Right lobe of liver (tissue), 6 donors: Measurements from ENCODE around the gene FHIT. TPM values are rescaled to one million over a fixed set of nuclear protein-coding genes. Genes with fewer than 3 reads are reported as not detected.

ENCODE experiments used
- ATAC-seq, 4 donors: fragments of 200-7000 bp; cut with Tn5 transposase; one replicate each; pipeline ENCODE4 v1.9.1; 2020; ENCODE audit warnings: mild to moderate bottlenecking in 4 of 4, moderate library complexity in 4 of 4
- DNase-seq, 3 donors: peaks; one replicate each; pipeline ENCODE4 v3.0.0-alpha.2; 2020
- H3K27ac ChIP-seq, 3 donors: fragments of 200-600 bp; one replicate each; pipeline ENCODE4 v1.8.0; 2022
- H3K27me3 ChIP-seq, 2 donors: fragments of 200-600 bp; one replicate each; pipeline ENCODE4 v1.8.0; 2022
- H3K36me3 ChIP-seq, 4 donors: fragments of 200-600 bp; sonication (generic) in 1 of 4; one replicate each; pipeline versions ENCODE4 v1.5.1 to v1.8.0; 2017 to 2022; ENCODE audit warnings: control low read depth in 1 of 4
- H3K4me1 ChIP-seq, 4 donors: fragments of 200-600 bp; sonication (generic) in 1 of 4; one replicate each; pipeline versions ENCODE4 v1.5.1 to v1.8.0; 2017 to 2022; ENCODE audit warnings: control low read depth in 1 of 4
- H3K4me3 ChIP-seq, 3 donors: fragments of 200-600 bp; one replicate each; pipeline ENCODE4 v1.8.0; 2022
- H3K9me3 ChIP-seq, 4 donors: fragments of 200-600 bp; sonication (generic) in 1 of 4; one replicate each; pipeline versions ENCODE4 v1.5.1 to v1.8.0; 2017 to 2022; ENCODE audit warnings: control low read depth in 1 of 4
- CTCF ChIP-seq, 4 donors: fragments of 200-600 bp in 3 of 4; fragments of 450-650 bp in 1 of 4; IDR thresholded peaks; one replicate each; pipeline versions ENCODE4 v1.5.1 to v1.8.0; 2016 to 2022; ENCODE audit warnings: antibody characterized with exemption in 4 of 4, mild to moderate bottlenecking in 2 of 4
- POLR2A ChIP-seq: fragments of 450-650 bp; IDR thresholded peaks from one replicate; pipeline ENCODE4 v1.6.1; 2017; ENCODE audit warnings: antibody characterized with exemption, mild to moderate bottlenecking
- WGBS: methylation state at CpG from one replicate; pipeline ENCODE4 v1.1.6; 2018; ENCODE audit warnings: low coverage, low lambda C conversion rate; ENCODE audit not compliant: insufficient coverage; ENCODE audit errors: missing lambda C conversion rate; 5-methylcytosine and 5-hydroxymethylcytosine counted together
- intact Hi-C, 2 donors: fragments of 100-400 bp; cut with DNase I; formaldehyde crosslinking; loops; one replicate each; pipeline versions ENCODE4 v1.11.2 to v1.14.1; 2022
- total RNA-seq, 6 experiments: library from RNA; depleted of rRNA in 2 of 6; stranded (reverse); fragments of >200 nt in 2 of 6; fragmentation: NEBNext Ultra II Directional in 3 of 6; extraction: Animal tissue kit (Norgen Biotek cat#: 25700) in 3 of 6; gene quantifications; one replicate each; pipeline versions ENCODE4 v1.1.0 to v1.2.4, GENCODE V29; 2016 to 2023
- donor health status: DM: no; HTN: yes; CAD: no.
- donor health status: DM: no; HTN: no; CAD: no.
- donor health status: DM: no; HTN: no; CAD: no.
- donor health status: DM: no; HTN: yes; CAD: no.
- donor health status: DM: no; HTN: yes; CAD: no.

FHIT gene
- total RNA-seq, 6 experiments from 2014 or later, result 6.6 to 11.2 (median 8.0) TPM

- Histone ChIP-seq H3K9me3 (no peaks in the 10 kb centered on the region), H3K27ac (no peak overlapping the region), H3K4me1 (no peaks in the 10 kb centered on the region), H3K4me3 (no peak overlapping the region), H3K36me3 (no peaks in the 10 kb centered on the region), H3K27me3 (no peaks in the 10 kb centered on the region)
- DNase-seq (no peak), ATAC-seq (no peak)
- WGBS, result 40% methylated on average over 1 of the region's 1 CpG
- TF ChIP-seq POLR2A (no peak), CTCF (IDR thresholded peaks at IDR 0.05) (no peak)
- intact Hi-C loops, result no loop called here
These were observed 46.6 kb upstream of the FHIT start for GRCh38 chr3:61297821-61298220.

- H3K36me3 ChIP-seq, result no peaks in the 10 kb centered on the region
- H3K4me1 ChIP-seq, result no peaks in the 10 kb centered on the region
- ATAC-seq, result no peak
- no peak for DNase-seq
- intact Hi-C loops, result no loop called here
- no peaks in the 10 kb centered on the region for H3K27me3 ChIP-seq
- no peak overlapping the region for H3K27ac ChIP-seq
- 82% methylated on average over 5 of the region's 5 CpGs for WGBS
- H3K9me3 ChIP-seq, result no peaks in the 10 kb centered on the region
- TF ChIP-seq POLR2A (no peak), CTCF (IDR thresholded peaks at IDR 0.05) (no peak)
- no peak overlapping the region for H3K4me3 ChIP-seq
These were observed 37.2 kb upstream of the FHIT start for GRCh38 chr3:61288446-61288845.

DNA sequence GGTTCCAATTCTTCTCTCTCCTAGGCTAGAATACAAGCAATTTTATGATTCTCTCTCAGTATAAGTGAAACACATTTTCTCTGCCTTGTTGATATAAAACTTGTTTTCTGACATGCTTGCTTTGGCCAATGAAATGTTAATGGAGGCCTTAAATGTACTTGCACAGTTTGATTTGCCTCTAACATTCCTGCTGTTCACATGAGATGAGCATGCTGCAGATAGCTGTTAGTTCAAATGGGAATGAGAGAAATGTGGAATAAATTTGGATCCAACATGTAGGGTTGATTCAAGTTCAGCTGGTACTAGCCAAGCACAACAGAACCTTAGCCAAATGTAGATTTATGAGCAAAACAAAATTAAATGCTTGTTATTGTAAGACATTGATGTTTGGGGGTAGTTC is 32.6 kb upstream of the FHIT start:
- no peak for ATAC-seq
- intact Hi-C loops, result no loop called here
- no peaks in the 10 kb centered on the region for H3K9me3 ChIP-seq
- DNase-seq, result no peak
- no peaks in the 10 kb centered on the region for H3K27me3 ChIP-seq
- H3K4me3 ChIP-seq, result no peak overlapping the region
- no peaks in the 10 kb centered on the region for H3K4me1 ChIP-seq
- no peaks in the 10 kb centered on the region for H3K36me3 ChIP-seq
- TF ChIP-seq POLR2A (no peak), CTCF (IDR thresholded peaks at IDR 0.05) (no peak)
- H3K27ac ChIP-seq, result no peak overlapping the region

GRCh38 chr3:61278713-61279112 is 27.5 kb upstream of the FHIT start:
- no peak for ATAC-seq
- DNase-seq, result no peak
- H3K27me3 ChIP-seq, result no peaks in the 10 kb centered on the region
- 71% methylated on average over 1 of the region's 2 CpGs for WGBS
- no peaks in the 10 kb centered on the region for H3K36me3 ChIP-seq
- TF ChIP-seq CTCF (IDR thresholded peaks at IDR 0.05), result no peak
- no peak for TF ChIP-seq POLR2A
- intact Hi-C loops, result no loop called here
- no peaks in the 10 kb centered on the region for H3K4me1 ChIP-seq
- H3K27ac ChIP-seq, result no peak overlapping the region
- H3K4me3 ChIP-seq, result no peak overlapping the region
- no peaks in the 10 kb centered on the region for H3K9me3 ChIP-seq

GRCh38 chr3:61277411-61277810 is 26.2 kb upstream of the FHIT start:
- intact Hi-C loops, result no loop called here
- Histone ChIP-seq H3K36me3 (no peaks in the 10 kb centered on the region), H3K4me3 (no peak overlapping the region), H3K27me3 (no peaks in the 10 kb centered on the region), H3K27ac (no peak overlapping the region), H3K9me3 (no peaks in the 10 kb centered on the region), H3K4me1 (no peaks in the 10 kb centered on the region)
- DNase-seq (no peak), ATAC-seq (no peak)
- TF ChIP-seq CTCF (IDR thresholded peaks at IDR 0.05) (no peak), POLR2A (no peak)
- 67% methylated on average over 1 of the region's 2 CpGs for WGBS
